Astrocyte (in vitro differentiated cells and primary cell): ENCODE results near the gene KIF3C.
"Not testable (repeated sequence)": the region's sequence is repeated elsewhere in the genome, so short reads cannot be mapped to it uniquely, and the experiment has no call there.

Experiments
- CTCF ChIP-seq: IDR thresholded peaks from 2 replicates; pipeline ENCODE4 v1.5.1; 2011; ENCODE audit warnings: low read depth, mild to moderate bottlenecking, inconsistent platforms, low read length, moderate library complexity; ENCODE audit not compliant: insufficient read depth
- EZH2 ChIP-seq: IDR thresholded peaks from 2 replicates; pipeline ENCODE4 v1.6.1; 2012; ENCODE audit warnings: mild to moderate bottlenecking, low read length, inconsistent platforms; ENCODE audit not compliant: insufficient read depth

- not testable (repeated sequence) for TF ChIP-seq CTCF, EZH2
These were observed 16.6 kb upstream of the KIF3C start for GRCh38 chr2:25998816-25999383.
